CD4-positive, alpha-beta T cell (primary cell): Measurements from ENCODE around the gene SESN3. TPM values are rescaled to one million over a fixed set of nuclear protein-coding genes. Genes with fewer than 3 reads are reported as not detected.
A peak's percentile ranks its signal among the peaks of the same experiment; 100 is the strongest.

Source experiments
- ATAC-seq: fragments of 200-7000 bp; cut with Tn5 transposase; one replicate; pipeline ENCODE4 v1.10.0; 2022; ENCODE audit warnings: mild to moderate bottlenecking; ENCODE audit not compliant: poor library complexity
- CTCF ChIA-PET: fragments of 350-600 bp; sonication (Branson Sonifier 250); formaldehyde crosslinking; loops from one replicate; lab custom pipeline; 2021; ENCODE audit warnings: antibody characterized with exemption, inconsistent platforms; lab: Charles Lee
- POLR2A ChIA-PET: fragments of 350-600 bp; sonication (Branson Sonifier 250); formaldehyde crosslinking; loops from one replicate; lab custom pipeline; 2021; ENCODE audit warnings: antibody characterized with exemption, inconsistent platforms; lab: Charles Lee
- DNase-seq, 14 experiments: peaks; one replicate each; pipeline ENCODE4 v3.0.0-alpha.2; 2013 to 2020; ENCODE audit warnings: mixed read lengths in 2 of 14
- H3K27ac ChIP-seq, 2 donors: one replicate each; pipeline versions ENCODE4 v1.5.1 to v1.7.0; 2013; ENCODE audit warnings: low read length in 2 of 2, low read depth in 1 of 2, mild to moderate bottlenecking in 1 of 2
- H3K27me3 ChIP-seq, 2 experiments: 1 replicate in 1 of 2; 2 replicates in 1 of 2; pipeline versions ENCODE4 v1.6.1 to v1.7.0; 2013; ENCODE audit warnings: low read length in 2 of 2, control low read depth in 1 of 2, mild to moderate bottlenecking in 1 of 2, moderate library complexity in 1 of 2; ENCODE audit not compliant: insufficient read depth in 2 of 2, control insufficient read depth in 1 of 2
- H3K36me3 ChIP-seq: one replicate; pipeline ENCODE4 v1.6.1; 2013; ENCODE audit warnings: low read length, control low read depth; ENCODE audit not compliant: insufficient read depth
- H3K4me1 ChIP-seq: one replicate; pipeline ENCODE4 v1.6.1; 2013; ENCODE audit warnings: low read length, control low read depth; ENCODE audit not compliant: insufficient read depth
- H3K4me3 ChIP-seq: one replicate; pipeline ENCODE4 v1.5.1; 2013; ENCODE audit warnings: mild to moderate bottlenecking, low read length, moderate library complexity
- H3K9me3 ChIP-seq, 2 experiments: 1 replicate in 1 of 2; 2 replicates in 1 of 2; pipeline versions ENCODE4 v1.6.1 to v1.7.0; 2013; ENCODE audit warnings: low read length in 2 of 2, mild to moderate bottlenecking in 2 of 2, control low read depth in 1 of 2, moderate library complexity in 1 of 2; ENCODE audit not compliant: control insufficient read depth in 1 of 2, insufficient read depth in 1 of 2
- H3K27ac Mint-ChIP-seq: one replicate; pipeline ENCODE4 v1.8.0; 2020; ENCODE audit warnings: mixed read lengths
- H3K27me3 Mint-ChIP-seq: one replicate; pipeline ENCODE4 v1.8.0; 2021; ENCODE audit warnings: mixed read lengths
- H3K36me3 Mint-ChIP-seq: one replicate; pipeline ENCODE4 v1.8.0; 2021; ENCODE audit warnings: low read depth, mixed read lengths
- H3K4me1 Mint-ChIP-seq: one replicate; pipeline ENCODE4 v1.8.0; 2021; ENCODE audit warnings: low read depth, mixed read lengths
- H3K4me3 Mint-ChIP-seq: one replicate; pipeline ENCODE4 v1.8.0; 2020; ENCODE audit warnings: mild to moderate bottlenecking, mixed read lengths
- H3K9me3 Mint-ChIP-seq: one replicate; pipeline ENCODE4 v1.8.0; 2020; ENCODE audit warnings: mixed read lengths
- intact Hi-C, 2 experiments: fragments of 100-400 bp; cut with DNase I in 1 of 2; cut with micrococcal nuclease in 1 of 2; formaldehyde crosslinking; loops; one replicate each; pipeline versions ENCODE4 v1.15.1 to v1.9.0; 2023 to 2025; cut with DNase I, micrococcal nuclease
- total RNA-seq, 174 experiments: library from RNA in 2 of 174; stranded (reverse) in 2 of 174; gene quantifications; one replicate each; pipeline ENCODE4 v1.2.3 and lab custom pipeline; 2021 to 2026
- TF ChIP-seq, protein P1 (sequence below): fragments of 200-600 bp; IDR thresholded peaks from one replicate; pipeline ENCODE4 v1.8.0; 2022; ENCODE audit warnings: antibody characterized with exemption, mild to moderate bottlenecking

The SESN3 gene
- total RNA-seq, 2 experiments from 2014 or later, result 63.9 to 69.1 TPM

DNA sequence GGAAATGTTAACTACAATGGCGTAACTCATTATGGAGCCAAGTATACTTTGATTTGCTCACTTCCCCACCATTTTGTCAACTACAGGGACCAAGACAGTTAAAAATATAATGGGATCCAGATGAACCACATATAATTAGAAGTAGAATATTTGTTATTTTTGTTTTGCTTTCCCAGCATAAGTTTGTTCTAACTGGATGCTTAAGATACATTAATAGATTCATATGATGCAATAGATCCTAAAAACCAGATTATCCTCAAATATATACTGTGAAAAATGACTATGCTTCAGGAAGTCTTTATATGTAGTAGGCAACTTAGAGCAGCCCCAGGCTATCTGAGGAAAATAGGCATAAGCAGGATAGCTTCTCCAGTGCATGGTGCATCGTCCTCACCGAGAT is 38.3 kb downstream of the SESN3 start:
- intact Hi-C loops, result loop anchor here in 1 of 2 experiments (5.0 kb wide), 1 partner anchor 35 kb away; no protein-coding TSS in a partner anchor

DNA sequence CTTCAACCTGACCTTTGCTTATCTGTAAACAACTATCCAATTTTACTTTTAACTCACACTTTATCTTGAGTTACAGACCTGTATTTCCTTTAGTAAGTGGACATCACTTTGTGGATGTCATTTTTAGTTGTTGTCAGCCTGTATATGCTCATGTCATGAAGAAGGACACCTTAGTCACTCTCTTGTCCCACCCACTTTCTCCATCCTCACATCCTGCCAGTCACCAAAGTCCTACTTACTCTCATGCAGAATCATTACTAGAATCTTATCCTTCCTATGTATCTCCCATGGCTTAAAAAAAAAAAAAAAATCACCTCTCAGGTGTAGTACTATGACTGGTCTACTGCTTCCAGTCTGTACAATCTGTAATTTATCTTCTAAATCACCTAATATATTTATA is 43.3 kb downstream of the SESN3 start:
- ATAC-seq (no peak), DNase-seq (no peak)
- H3K27me3 Mint-ChIP-seq, result no peaks in the 10 kb centered on the region
- peaks cover 32% of the 10 kb centered on the region for H3K4me1 Mint-ChIP-seq
- ChIA-PET CTCF (interaction anchor here (1.2 kb wide), 1 partner anchor 14 kb away, joined by 3 read pairs; no protein-coding TSS in a partner anchor), POLR2A (no interaction called here)
- no peak overlapping the region for H3K27ac ChIP-seq
- no peak overlapping the region for H3K4me3 Mint-ChIP-seq
- TF ChIP-seq, protein P1, sequence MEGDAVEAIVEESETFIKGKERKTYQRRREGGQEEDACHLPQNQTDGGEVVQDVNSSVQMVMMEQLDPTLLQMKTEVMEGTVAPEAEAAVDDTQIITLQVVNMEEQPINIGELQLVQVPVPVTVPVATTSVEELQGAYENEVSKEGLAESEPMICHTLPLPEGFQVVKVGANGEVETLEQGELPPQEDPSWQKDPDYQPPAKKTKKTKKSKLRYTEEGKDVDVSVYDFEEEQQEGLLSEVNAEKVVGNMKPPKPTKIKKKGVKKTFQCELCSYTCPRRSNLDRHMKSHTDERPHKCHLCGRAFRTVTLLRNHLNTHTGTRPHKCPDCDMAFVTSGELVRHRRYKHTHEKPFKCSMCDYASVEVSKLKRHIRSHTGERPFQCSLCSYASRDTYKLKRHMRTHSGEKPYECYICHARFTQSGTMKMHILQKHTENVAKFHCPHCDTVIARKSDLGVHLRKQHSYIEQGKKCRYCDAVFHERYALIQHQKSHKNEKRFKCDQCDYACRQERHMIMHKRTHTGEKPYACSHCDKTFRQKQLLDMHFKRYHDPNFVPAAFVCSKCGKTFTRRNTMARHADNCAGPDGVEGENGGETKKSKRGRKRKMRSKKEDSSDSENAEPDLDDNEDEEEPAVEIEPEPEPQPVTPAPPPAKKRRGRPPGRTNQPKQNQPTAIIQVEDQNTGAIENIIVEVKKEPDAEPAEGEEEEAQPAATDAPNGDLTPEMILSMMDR, result no peak
- H3K9me3 Mint-ChIP-seq, result no peaks in the 10 kb centered on the region
- H3K36me3 ChIP-seq, result peaks cover 65% of the 10 kb centered on the region
- peaks cover 82% of the 10 kb centered on the region for H3K36me3 Mint-ChIP-seq
- intact Hi-C loops, result loop anchor here in 1 of 2 experiments (5.0 kb wide), 1 partner anchor 40 kb away; no protein-coding TSS in a partner anchor
- no peaks in the 10 kb centered on the region for H3K9me3 ChIP-seq
- no peaks in the 10 kb centered on the region for H3K27me3 ChIP-seq
- no peak overlapping the region for H3K4me3 ChIP-seq
- peak overlapping the region; percentile 14 for H3K27ac Mint-ChIP-seq
- H3K4me1 ChIP-seq, result no peaks in the 10 kb centered on the region

More for the DNA sequence above, 38.3 kb downstream of the SESN3 start:
- Mint-ChIP-seq H3K4me3 (no peak overlapping the region), H3K36me3 (peaks cover 70% of the 10 kb centered on the region), H3K27ac (no peak overlapping the region), H3K4me1 (peaks cover 43% of the 10 kb centered on the region), H3K27me3 (no peaks in the 10 kb centered on the region), H3K9me3 (no peaks in the 10 kb centered on the region)
- ChIA-PET POLR2A (no interaction called here), CTCF (interaction anchor here (1.4 kb wide), 1 partner anchor 12 kb away, joined by 3 read pairs; no protein-coding TSS in a partner anchor)
- Histone ChIP-seq H3K9me3 (no peaks in the 10 kb centered on the region), H3K27me3 (no peaks in the 10 kb centered on the region), H3K36me3 (peaks cover 43% of the 10 kb centered on the region), H3K4me3 (no peak overlapping the region), H3K27ac (no peak overlapping the region), H3K4me1 (no peaks in the 10 kb centered on the region)
- no peak for ATAC-seq
- TF ChIP-seq, protein P1, result no peak
- DNase-seq, result no peak

DNA sequence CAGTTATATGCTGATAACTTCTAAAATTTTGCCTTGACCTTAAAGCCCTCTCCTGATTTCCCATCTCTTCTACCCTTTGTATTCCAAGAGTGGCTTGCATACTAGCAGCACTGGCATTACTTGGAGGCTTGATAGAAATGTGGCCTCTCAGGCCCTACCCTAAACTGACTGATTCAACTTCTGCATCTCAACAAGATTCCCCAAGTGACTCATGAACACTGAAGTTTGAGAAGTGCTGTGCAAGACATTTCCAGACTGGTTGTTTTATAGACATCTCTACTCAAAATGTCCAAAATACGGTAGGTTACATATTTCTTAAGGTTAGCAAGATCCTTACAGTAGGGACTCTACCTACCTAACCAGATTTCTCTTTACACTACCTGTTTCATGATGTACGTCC is 48.6 kb downstream of the SESN3 start:
- Histone ChIP-seq H3K4me1 (no peaks in the 10 kb centered on the region), H3K36me3 (peaks cover 63% of the 10 kb centered on the region), H3K27me3 (no peaks in the 10 kb centered on the region), H3K27ac (no peak overlapping the region), H3K9me3 (no peaks in the 10 kb centered on the region), H3K4me3 (no peak overlapping the region)
- H3K27me3 Mint-ChIP-seq, result no peaks in the 10 kb centered on the region
- ChIA-PET POLR2A (no interaction called here), CTCF (interaction anchor here (1.0 kb wide), 1 partner anchor 523 kb away, joined by 5 read pairs; no protein-coding TSS in a partner anchor)
- ATAC-seq, result no peak
- H3K4me3 Mint-ChIP-seq, result no peak overlapping the region
- peak overlapping the region; percentile 56 for H3K27ac Mint-ChIP-seq
- intact Hi-C loops, result no loop called here
- H3K9me3 Mint-ChIP-seq, result no peaks in the 10 kb centered on the region
- peaks cover 15% of the 10 kb centered on the region for H3K4me1 Mint-ChIP-seq
- no peak for DNase-seq
- TF ChIP-seq, protein P1, result no peak
- peaks cover 72% of the 10 kb centered on the region for H3K36me3 Mint-ChIP-seq
